DMS79 treated with DMSO at 0.1 percent for 48 hours (cell line): ENCODE data around the gene KISS1R.
"Not testable (repeated sequence)": the region's sequence is repeated elsewhere in the genome, so short reads cannot be mapped to it uniquely, and the experiment has no call there.

ENCODE experiments used
- DNase-seq: peaks from one replicate; lab custom pipeline; 2025; lab: John Stamatoyannopoulos, UW

The KISS1R gene

GRCh38 chr19:881385-882071, 35.6 kb upstream of the KISS1R start:
- DNase-seq = no peak

GRCh38 chr19:882871-883497, 34.1 kb upstream of the KISS1R start:
- no peak for DNase-seq

GRCh38 chr19:883661-884211, 33.4 kb upstream of the KISS1R start:
- DNase-seq = peak; percentile 84

GRCh38 chr19:884420-885211, 32.5 kb upstream of the KISS1R start:
- DNase-seq = no peak

- no peak for DNase-seq
Measured at GRCh38 chr19:885536-886224, 31.5 kb upstream of the KISS1R start.

GRCh38 chr19:887072-887471, 30.1 kb upstream of the KISS1R start:
- no peak for DNase-seq

- no peak for DNase-seq
Measured at GRCh38 chr19:887599-887998, 29.5 kb upstream of the KISS1R start.

- no peak for DNase-seq
Measured at GRCh38 chr19:888581-889385, 28.4 kb upstream of the KISS1R start.

- DNase-seq = no peak
Measured at GRCh38 chr19:889662-890295, 27.4 kb upstream of the KISS1R start.

- DNase-seq = no peak
Measured at GRCh38 chr19:890831-891230, 26.3 kb upstream of the KISS1R start.

- not testable (repeated sequence) for DNase-seq
Measured at GRCh38 chr19:891421-892200, 25.5 kb upstream of the KISS1R start.

- DNase-seq = no peak
Measured at GRCh38 chr19:892243-892893, 24.8 kb upstream of the KISS1R start.

GRCh38 chr19:892894-893689, 24.0 kb upstream of the KISS1R start, which contains the start of the genes MED16 and RNU6-9:
TSS of gene MED16 (minus strand) at chr19:893187. CDS start at chr19:891131, 2,056 bp downstream.
TSS of gene RNU6-9 (plus strand) at chr19:893484.
- peak; percentile 85 for DNase-seq

- DNase-seq = no peak
Measured at GRCh38 chr19:896434-896833, 20.7 kb upstream of the KISS1R start.

- no peak for DNase-seq
Measured at GRCh38 chr19:896999-897398, 20.1 kb upstream of the KISS1R start.

- DNase-seq = no peak
Measured at GRCh38 chr19:897442-898039, 19.6 kb upstream of the KISS1R start.

- DNase-seq = no peak
Measured at GRCh38 chr19:898663-899062, 18.5 kb upstream of the KISS1R start.
